HepG2 (cell line): ENCODE data around the gene GLDC. TPM values are rescaled to one million over a fixed set of nuclear protein-coding genes. Genes with fewer than 3 reads are reported as not detected.

Source experiments
- FOXA3 ChIP-seq: IDR thresholded peaks from 2 replicates; pipeline ENCODE4 v1.6.1; 2016; ENCODE audit warnings: missing genetic modification reagents, missing compliant biosample characterization
- FOXJ3 ChIP-seq: sonication (generic); formaldehyde crosslinking; IDR thresholded peaks from 2 replicates; pipeline ENCODE4 v1.4.0; 2020; ENCODE audit warnings: missing genetic modification reagents, mild to moderate bottlenecking, borderline replicate concordance
- FOXP1 ChIP-seq, 2 experiments: fragments of 450-650 bp in 1 of 2; IDR thresholded peaks; 2 replicates each; pipeline ENCODE4 v1.6.1; 2017 to 2018; ENCODE audit warnings: antibody characterized with exemption in 1 of 2
- GFI1 ChIP-seq: sonication (generic); formaldehyde crosslinking; IDR thresholded peaks from 2 replicates; pipeline ENCODE4 v1.5.0; 2020; ENCODE audit warnings: missing genetic modification reagents, mild to moderate bottlenecking, borderline replicate concordance
- HMG20A ChIP-seq: IDR thresholded peaks from 2 replicates; pipeline ENCODE4 v1.6.1; 2016; ENCODE audit warnings: borderline replicate concordance
- HNRNPH1 ChIP-seq: fragments of 200-400 bp; formaldehyde crosslinking; optimal IDR thresholded peaks from 2 replicates; pipeline ENCODE3; 2017; ENCODE audit warnings: mild to moderate bottlenecking, low read depth, low read length
- KLF15 ChIP-seq: sonication (generic); formaldehyde crosslinking; IDR thresholded peaks from 2 replicates; pipeline ENCODE4 v1.8.1; 2023; ENCODE audit warnings: borderline replicate concordance, mild to moderate bottlenecking, inconsistent platforms, missing genetic modification reagents, mixed read lengths
- PHF21A ChIP-seq: sonication (generic); formaldehyde crosslinking; IDR thresholded peaks from 2 replicates; pipeline ENCODE4 v1.5.0; 2020; ENCODE audit warnings: mild to moderate bottlenecking, missing genetic modification reagents
- SOX5 ChIP-seq: IDR thresholded peaks from 2 replicates; pipeline ENCODE4 v1.6.1; 2016; ENCODE audit warnings: borderline replicate concordance
- ZBTB1 ChIP-seq: sonication (generic); formaldehyde crosslinking; IDR thresholded peaks from 2 replicates; pipeline ENCODE4 v1.4.0; 2020; ENCODE audit warnings: missing genetic modification reagents, borderline replicate concordance
- ZBTB7B ChIP-seq: sonication (generic); formaldehyde crosslinking; IDR thresholded peaks from 2 replicates; pipeline ENCODE4 v1.4.0; 2020; ENCODE audit warnings: missing genetic modification reagents
- ZFP82 ChIP-seq: sonication (generic); formaldehyde crosslinking; IDR thresholded peaks from 2 replicates; pipeline ENCODE4 v1.5.1; 2020; ENCODE audit warnings: mild to moderate bottlenecking, missing genetic modification reagents, borderline replicate concordance
- ZNF446 ChIP-seq: sonication (generic); formaldehyde crosslinking; IDR thresholded peaks from 2 replicates; pipeline ENCODE4 v1.5.0; 2020; ENCODE audit warnings: mild to moderate bottlenecking, missing genetic modification reagents
- ZNF484 ChIP-seq: sonication (generic); formaldehyde crosslinking; IDR thresholded peaks from 2 replicates; pipeline ENCODE4 v1.5.1; 2020; ENCODE audit warnings: mild to moderate bottlenecking, low read depth, missing genetic modification reagents, borderline replicate concordance
- ZNF83 ChIP-seq: sonication (generic); formaldehyde crosslinking; IDR thresholded peaks from 2 replicates; pipeline ENCODE4 v1.4.0; 2020; ENCODE audit warnings: missing genetic modification reagents, mild to moderate bottlenecking, borderline replicate concordance
- polyA plus RNA-seq, 8 experiments: library from polyadenylated mRNA; depleted of rRNA in 3 of 8; stranded (reverse) in 7 of 8; unstranded in 1 of 8; fragments of >200 nt; fragmentation: Illumina TruSeq in 4 of 8; extraction: Trizol in 4 of 8; gene quantifications; 2 replicates each; pipeline versions ENCODE4 v1.2.1 to v1.2.3, GENCODE V29; 2011 to 2016; ENCODE audit warnings: low read depth in 4 of 8, missing spikeins in 1 of 8, mixed read lengths in 1 of 8; ENCODE audit not compliant: insufficient read depth in 1 of 8
- total RNA-seq, 5 experiments: library from RNA; depleted of rRNA; stranded (reverse); fragments of >200 nt; fragmentation: Illumina TruSeq; extraction: Trizol; gene quantifications; 2 replicates each; pipeline ENCODE4 v1.2.3, GENCODE V29; 2016; ENCODE audit warnings: low read depth in 1 of 5
- TF ChIP-seq, protein P1 (sequence below): sonication (generic); formaldehyde crosslinking; IDR thresholded peaks from 2 replicates; pipeline ENCODE4 v1.4.0; 2020; ENCODE audit warnings: missing genetic modification reagents, borderline replicate concordance
- TF ChIP-seq, protein P2 (sequence below): sonication (generic); formaldehyde crosslinking; IDR thresholded peaks from 2 replicates; pipeline ENCODE4 v1.8.0; 2022; ENCODE audit warnings: mild to moderate bottlenecking, missing genetic modification reagents, moderate library complexity
- TF ChIP-seq, protein P3 (sequence below): sonication (generic); formaldehyde crosslinking; IDR thresholded peaks from 2 replicates; pipeline ENCODE4 v1.5.0; 2020; ENCODE audit warnings: missing genetic modification reagents
- TF ChIP-seq, protein P4 (sequence below): sonication (generic); formaldehyde crosslinking; IDR thresholded peaks from 2 replicates; pipeline ENCODE4 v1.4.0; 2020; ENCODE audit warnings: missing genetic modification reagents

The GLDC gene
- total and polyA plus RNA-seq, 2 of the 13 experiments (the other 11 are each of a cell fraction or from before 2014, with no cell fraction given) = 59.3 to 115 TPM

DNA sequence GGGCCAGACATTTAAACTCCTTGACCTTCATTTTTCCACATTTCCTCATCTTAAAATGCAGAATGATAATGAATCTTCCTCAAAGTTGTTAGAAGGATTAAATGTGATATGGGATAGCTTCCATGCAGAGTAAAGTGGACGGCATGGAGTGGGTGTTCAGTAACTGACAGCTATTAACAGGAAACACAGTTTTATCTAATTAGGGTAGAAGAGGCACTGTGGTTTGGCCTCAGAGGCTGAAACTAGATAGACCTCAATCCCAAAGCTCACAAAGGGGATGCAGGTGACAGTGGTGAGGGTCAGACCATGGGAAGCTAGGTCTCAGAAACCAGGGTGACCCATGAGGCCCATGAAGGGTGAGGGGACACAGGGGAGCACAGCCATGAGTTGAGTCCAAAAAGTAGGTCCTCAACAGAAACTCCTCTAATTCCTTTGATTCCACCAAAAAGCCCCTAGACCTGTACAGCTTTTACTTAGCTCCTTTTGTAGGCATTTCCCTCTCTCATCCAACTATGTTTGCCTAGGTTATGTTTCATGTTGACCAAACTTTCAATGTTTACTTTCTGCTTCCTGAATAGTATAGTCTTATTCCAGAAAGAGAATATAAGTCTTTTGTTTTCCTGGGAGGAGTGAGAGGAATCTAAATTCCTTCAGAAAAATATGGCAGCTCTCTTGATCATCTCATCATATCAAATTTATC, 27.9 kb upstream of the GLDC start (continued):
- TF ChIP-seq, protein P1, sequence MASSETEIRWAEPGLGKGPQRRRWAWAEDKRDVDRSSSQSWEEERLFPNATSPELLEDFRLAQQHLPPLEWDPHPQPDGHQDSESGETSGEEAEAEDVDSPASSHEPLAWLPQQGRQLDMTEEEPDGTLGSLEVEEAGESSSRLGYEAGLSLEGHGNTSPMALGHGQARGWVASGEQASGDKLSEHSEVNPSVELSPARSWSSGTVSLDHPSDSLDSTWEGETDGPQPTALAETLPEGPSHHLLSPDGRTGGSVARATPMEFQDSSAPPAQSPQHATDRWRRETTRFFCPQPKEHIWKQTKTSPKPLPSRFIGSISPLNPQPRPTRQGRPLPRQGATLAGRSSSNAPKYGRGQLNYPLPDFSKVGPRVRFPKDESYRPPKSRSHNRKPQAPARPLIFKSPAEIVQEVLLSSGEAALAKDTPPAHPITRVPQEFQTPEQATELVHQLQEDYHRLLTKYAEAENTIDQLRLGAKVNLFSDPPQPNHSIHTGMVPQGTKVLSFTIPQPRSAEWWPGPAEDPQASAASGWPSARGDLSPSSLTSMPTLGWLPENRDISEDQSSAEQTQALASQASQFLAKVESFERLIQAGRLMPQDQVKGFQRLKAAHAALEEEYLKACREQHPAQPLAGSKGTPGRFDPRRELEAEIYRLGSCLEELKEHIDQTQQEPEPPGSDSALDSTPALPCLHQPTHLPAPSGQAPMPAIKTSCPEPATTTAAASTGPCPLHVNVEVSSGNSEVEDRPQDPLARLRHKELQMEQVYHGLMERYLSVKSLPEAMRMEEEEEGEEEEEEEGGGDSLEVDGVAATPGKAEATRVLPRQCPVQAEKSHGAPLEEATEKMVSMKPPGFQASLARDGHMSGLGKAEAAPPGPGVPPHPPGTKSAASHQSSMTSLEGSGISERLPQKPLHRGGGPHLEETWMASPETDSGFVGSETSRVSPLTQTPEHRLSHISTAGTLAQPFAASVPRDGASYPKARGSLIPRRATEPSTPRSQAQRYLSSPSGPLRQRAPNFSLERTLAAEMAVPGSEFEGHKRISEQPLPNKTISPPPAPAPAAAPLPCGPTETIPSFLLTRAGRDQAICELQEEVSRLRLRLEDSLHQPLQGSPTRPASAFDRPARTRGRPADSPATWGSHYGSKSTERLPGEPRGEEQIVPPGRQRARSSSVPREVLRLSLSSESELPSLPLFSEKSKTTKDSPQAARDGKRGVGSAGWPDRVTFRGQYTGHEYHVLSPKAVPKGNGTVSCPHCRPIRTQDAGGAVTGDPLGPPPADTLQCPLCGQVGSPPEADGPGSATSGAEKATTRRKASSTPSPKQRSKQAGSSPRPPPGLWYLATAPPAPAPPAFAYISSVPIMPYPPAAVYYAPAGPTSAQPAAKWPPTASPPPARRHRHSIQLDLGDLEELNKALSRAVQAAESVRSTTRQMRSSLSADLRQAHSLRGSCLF (CRISPR knock-in tag) = no peak
- TF ChIP-seq ZNF484 (CRISPR knock-in tag) (no peak), ZBTB7B (CRISPR knock-in tag) (0 out of 2 replicates have a peak, but pooled peaks have one; percentile 15), ZNF446 (CRISPR knock-in tag) (no peak), ZBTB1 (CRISPR knock-in tag) (no peak), ZNF83 (CRISPR knock-in tag) (no peak), KLF15 (CRISPR knock-in tag) (no peak), GFI1 (CRISPR knock-in tag) (peak; percentile 31; the same call in 1 of the 2 replicates), ZFP82 (no peak), FOXA3 (CRISPR knock-in tag) (peak; percentile 88), HMG20A (CRISPR knock-in tag) (peak; percentile 65; the same call in 1 of the 2 replicates), HNRNPH1 (no peak), FOXP1 (IDR thresholded peaks at IDR 0.05) (no peak), FOXP1 (CRISPR knock-in tag; IDR thresholded peaks at IDR 0.05) (0 out of 2 replicates have a peak, but pooled peaks have one; percentile 27), PHF21A (CRISPR knock-in tag) (no peak), SOX5 (CRISPR knock-in tag) (peak; percentile 62; the same call in 1 of the 2 replicates), FOXJ3 (peak; percentile 40; the same call in 1 of the 2 replicates)
- TF ChIP-seq, protein P2, sequence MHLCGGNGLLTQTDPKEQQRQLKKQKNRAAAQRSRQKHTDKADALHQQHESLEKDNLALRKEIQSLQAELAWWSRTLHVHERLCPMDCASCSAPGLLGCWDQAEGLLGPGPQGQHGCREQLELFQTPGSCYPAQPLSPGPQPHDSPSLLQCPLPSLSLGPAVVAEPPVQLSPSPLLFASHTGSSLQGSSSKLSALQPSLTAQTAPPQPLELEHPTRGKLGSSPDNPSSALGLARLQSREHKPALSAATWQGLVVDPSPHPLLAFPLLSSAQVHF = no peak
- TF ChIP-seq, protein P3, sequence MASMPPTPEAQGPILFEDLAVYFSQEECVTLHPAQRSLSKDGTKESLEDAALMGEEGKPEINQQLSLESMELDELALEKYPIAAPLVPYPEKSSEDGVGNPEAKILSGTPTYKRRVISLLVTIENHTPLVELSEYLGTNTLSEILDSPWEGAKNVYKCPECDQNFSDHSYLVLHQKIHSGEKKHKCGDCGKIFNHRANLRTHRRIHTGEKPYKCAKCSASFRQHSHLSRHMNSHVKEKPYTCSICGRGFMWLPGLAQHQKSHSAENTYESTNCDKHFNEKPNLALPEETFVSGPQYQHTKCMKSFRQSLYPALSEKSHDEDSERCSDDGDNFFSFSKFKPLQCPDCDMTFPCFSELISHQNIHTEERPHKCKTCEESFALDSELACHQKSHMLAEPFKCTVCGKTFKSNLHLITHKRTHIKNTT (CRISPR knock-in tag) = no peak
- TF ChIP-seq, protein P4, sequence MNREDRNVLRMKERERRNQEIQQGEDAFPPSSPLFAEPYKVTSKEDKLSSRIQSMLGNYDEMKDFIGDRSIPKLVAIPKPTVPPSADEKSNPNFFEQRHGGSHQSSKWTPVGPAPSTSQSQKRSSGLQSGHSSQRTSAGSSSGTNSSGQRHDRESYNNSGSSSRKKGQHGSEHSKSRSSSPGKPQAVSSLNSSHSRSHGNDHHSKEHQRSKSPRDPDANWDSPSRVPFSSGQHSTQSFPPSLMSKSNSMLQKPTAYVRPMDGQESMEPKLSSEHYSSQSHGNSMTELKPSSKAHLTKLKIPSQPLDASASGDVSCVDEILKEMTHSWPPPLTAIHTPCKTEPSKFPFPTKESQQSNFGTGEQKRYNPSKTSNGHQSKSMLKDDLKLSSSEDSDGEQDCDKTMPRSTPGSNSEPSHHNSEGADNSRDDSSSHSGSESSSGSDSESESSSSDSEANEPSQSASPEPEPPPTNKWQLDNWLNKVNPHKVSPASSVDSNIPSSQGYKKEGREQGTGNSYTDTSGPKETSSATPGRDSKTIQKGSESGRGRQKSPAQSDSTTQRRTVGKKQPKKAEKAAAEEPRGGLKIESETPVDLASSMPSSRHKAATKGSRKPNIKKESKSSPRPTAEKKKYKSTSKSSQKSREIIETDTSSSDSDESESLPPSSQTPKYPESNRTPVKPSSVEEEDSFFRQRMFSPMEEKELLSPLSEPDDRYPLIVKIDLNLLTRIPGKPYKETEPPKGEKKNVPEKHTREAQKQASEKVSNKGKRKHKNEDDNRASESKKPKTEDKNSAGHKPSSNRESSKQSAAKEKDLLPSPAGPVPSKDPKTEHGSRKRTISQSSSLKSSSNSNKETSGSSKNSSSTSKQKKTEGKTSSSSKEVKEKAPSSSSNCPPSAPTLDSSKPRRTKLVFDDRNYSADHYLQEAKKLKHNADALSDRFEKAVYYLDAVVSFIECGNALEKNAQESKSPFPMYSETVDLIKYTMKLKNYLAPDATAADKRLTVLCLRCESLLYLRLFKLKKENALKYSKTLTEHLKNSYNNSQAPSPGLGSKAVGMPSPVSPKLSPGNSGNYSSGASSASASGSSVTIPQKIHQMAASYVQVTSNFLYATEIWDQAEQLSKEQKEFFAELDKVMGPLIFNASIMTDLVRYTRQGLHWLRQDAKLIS (CRISPR knock-in tag) = no peak
